Neural cell (in vitro differentiated cells): ENCODE results near the gene NBPF9. TPM values are rescaled to one million over a fixed set of nuclear protein-coding genes. Genes with fewer than 3 reads are reported as not detected.
"Not testable (repeated sequence)": the region's sequence is repeated elsewhere in the genome, so short reads cannot be mapped to it uniquely, and the experiment has no call there.

Source experiments
- H2AFZ ChIP-seq: fragments of 200-600, 300-800 bp; sonication (generic), shearing (Covaris generic); 2 replicates; pipeline ENCODE4 v1.6.0; 2014; ENCODE audit warnings: low read depth, mild to moderate bottlenecking, antibody characterized with exemption, low read length, moderate library complexity
- H3F3A ChIP-seq: fragments of 200-600 bp; shearing (Covaris generic); 2 replicates; pipeline ENCODE4 v1.6.1; 2016; ENCODE audit warnings: mild to moderate bottlenecking, moderate library complexity, mixed read lengths, antibody characterized with exemption, low read length; ENCODE audit not compliant: insufficient read depth, poor library complexity, severe bottlenecking
- H3K27ac ChIP-seq: fragments of 200-600, 300-800 bp; sonication (generic), shearing (Covaris generic); 2 replicates; pipeline ENCODE4 v1.5.1; 2014; ENCODE audit warnings: mild to moderate bottlenecking, low read length, moderate library complexity
- H3K27me3 ChIP-seq: fragments of 300-800, 200-600 bp; sonication (generic), shearing (Covaris generic); 2 replicates; pipeline ENCODE4 v1.6.0; 2014; ENCODE audit warnings: mild to moderate bottlenecking, low read depth, low read length, moderate library complexity; ENCODE audit not compliant: insufficient read depth
- H3K36me3 ChIP-seq: fragments of 300-800, 200-600 bp; sonication (generic), shearing (Covaris generic); 2 replicates; pipeline ENCODE4 v1.5.1; 2014; ENCODE audit warnings: mild to moderate bottlenecking, antibody characterized with exemption, low read length, moderate library complexity; ENCODE audit not compliant: insufficient read depth
- H3K4me2 ChIP-seq: fragments of 300-800, 200-600 bp; sonication (generic), shearing (Covaris generic); 2 replicates; pipeline ENCODE4 v1.6.0; 2014; ENCODE audit warnings: mild to moderate bottlenecking, low read length
- H3K4me3 ChIP-seq: fragments of 300-800, 200-600 bp; sonication (generic), shearing (Covaris generic); 2 replicates; pipeline ENCODE4 v1.5.1; 2014; ENCODE audit warnings: mild to moderate bottlenecking, low read length, moderate library complexity
- H3K79me2 ChIP-seq: fragments of 200-600 bp; shearing (Covaris generic); replicated peaks from 2 replicates; pipeline ENCODE4 v1.6.0; 2014; ENCODE audit warnings: mild to moderate bottlenecking, low read length, moderate library complexity; ENCODE audit not compliant: insufficient read depth
- H3K9ac ChIP-seq: fragments of 300-800, 200-600 bp; sonication (generic), shearing (Covaris generic); 2 replicates; pipeline ENCODE4 v1.6.1; 2016; ENCODE audit warnings: mild to moderate bottlenecking, low read length, mixed read lengths
- H3K9me2 ChIP-seq: fragments of 200-600 bp; shearing (Covaris generic); 2 replicates; pipeline ENCODE4 v1.6.1; 2016; ENCODE audit warnings: mild to moderate bottlenecking, low read length, mixed read lengths; ENCODE audit not compliant: insufficient read depth
- H3K9me3 ChIP-seq: fragments of 200-600, 300-800 bp; sonication (generic), shearing (Covaris generic); 2 replicates; pipeline ENCODE4 v1.6.1; 2016; ENCODE audit warnings: mild to moderate bottlenecking, mixed run types, low read length, moderate library complexity, mixed read lengths
- H4K20me1 ChIP-seq: fragments of 200-600 bp; shearing (Covaris generic); 2 replicates; pipeline ENCODE4 v1.6.1; 2016; ENCODE audit warnings: mild to moderate bottlenecking, mixed run types; ENCODE audit not compliant: insufficient read depth
- polyA plus RNA-seq: library from polyadenylated mRNA; depleted of rRNA; stranded (reverse); fragments of >200 nt; gene quantifications from 2 replicates; pipeline ENCODE4 v1.2.3, GENCODE V29; 2014

The NBPF9 gene
- polyA plus RNA-seq, 1 donor from 2014 or later, result 40.2 TPM

- H3K9me3 ChIP-seq, H3K9ac ChIP-seq, H3K36me3 ChIP-seq, H3K9me2 ChIP-seq, H4K20me1 ChIP-seq, H2AFZ ChIP-seq, H3K27ac ChIP-seq, H3K27me3 ChIP-seq, H3K4me2 ChIP-seq, H3K4me3 ChIP-seq, H3F3A ChIP-seq, H3K79me2 ChIP-seq: not testable (repeated sequence)
These were observed 87.8 kb downstream of the NBPF9 start for GRCh38 chr1:149015522-149015921.

DNA sequence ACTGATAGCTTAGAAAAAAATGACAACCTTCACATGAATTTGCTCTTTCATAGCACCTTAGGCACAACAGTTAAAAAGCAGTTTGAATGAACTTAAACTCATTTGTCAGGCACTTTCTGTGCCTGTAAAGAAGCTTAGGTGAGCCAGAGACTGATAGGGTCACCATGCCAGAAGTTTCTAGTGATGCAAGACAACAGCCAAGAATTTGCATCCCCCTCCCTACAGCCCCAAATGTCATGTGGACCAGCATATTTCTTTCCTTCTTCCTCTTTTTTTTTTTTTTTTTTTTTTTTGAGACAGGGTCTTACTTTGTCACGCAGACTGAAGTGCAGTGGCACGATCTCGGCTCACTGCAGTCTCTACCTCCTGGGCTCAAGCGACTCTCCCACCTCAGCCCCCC, 89.8 kb downstream of the NBPF9 start:
- H3K36me3 ChIP-seq, H3K79me2 ChIP-seq, H3K4me2 ChIP-seq, H2AFZ ChIP-seq, H3K9me2 ChIP-seq, H3F3A ChIP-seq, H3K27me3 ChIP-seq, H3K4me3 ChIP-seq, H3K9ac ChIP-seq, H4K20me1 ChIP-seq, H3K9me3 ChIP-seq, H3K27ac ChIP-seq: not testable (repeated sequence)

GRCh38 chr1:149012599-149012998, 90.8 kb downstream of the NBPF9 start:
- H3F3A ChIP-seq, H3K36me3 ChIP-seq, H3K27ac ChIP-seq, H3K4me3 ChIP-seq, H2AFZ ChIP-seq, H3K9me2 ChIP-seq, H3K79me2 ChIP-seq, H3K9me3 ChIP-seq, H4K20me1 ChIP-seq, H3K27me3 ChIP-seq, H3K9ac ChIP-seq, H3K4me2 ChIP-seq: not testable (repeated sequence)

DNA sequence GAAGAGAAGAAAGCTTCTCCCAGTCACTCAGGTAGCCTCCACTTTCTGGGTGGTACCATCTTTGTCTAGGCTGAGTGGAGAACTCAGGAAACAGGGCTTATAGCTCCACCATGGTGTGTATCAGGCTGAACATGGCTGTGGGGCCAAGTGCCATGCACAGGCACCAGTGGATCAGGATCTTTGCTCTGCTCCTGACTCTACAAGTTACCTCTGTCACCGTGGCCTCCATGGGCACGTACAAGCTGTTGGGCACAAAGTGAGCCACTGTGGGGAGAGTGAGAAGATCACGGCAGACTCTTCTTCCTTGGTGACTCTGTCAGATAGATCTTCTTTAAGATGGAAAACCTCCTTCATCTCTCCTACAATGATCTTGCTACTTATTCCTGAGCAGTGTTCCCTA, 93.6 kb downstream of the NBPF9 start:
- H3K36me3 ChIP-seq, H3K9me3 ChIP-seq, H2AFZ ChIP-seq, H3K27ac ChIP-seq, H3F3A ChIP-seq, H3K4me3 ChIP-seq, H3K9ac ChIP-seq, H3K27me3 ChIP-seq, H3K79me2 ChIP-seq, H4K20me1 ChIP-seq, H3K9me2 ChIP-seq, H3K4me2 ChIP-seq: not testable (repeated sequence)

- not testable (repeated sequence) for H3K9me2 ChIP-seq, H3K79me2 ChIP-seq, H3K27me3 ChIP-seq, H3K4me3 ChIP-seq, H4K20me1 ChIP-seq, H3K4me2 ChIP-seq, H3K9ac ChIP-seq, H3F3A ChIP-seq, H3K9me3 ChIP-seq, H2AFZ ChIP-seq, H3K27ac ChIP-seq, H3K36me3 ChIP-seq
These were observed 94.6 kb downstream of the NBPF9 start for GRCh38 chr1:149008769-149009168.

GRCh38 chr1:149008326-149008725, 95.0 kb downstream of the NBPF9 start:
- not testable (repeated sequence) for H3K36me3 ChIP-seq, H3K4me3 ChIP-seq, H3K9me3 ChIP-seq, H3K27ac ChIP-seq, H3K4me2 ChIP-seq, H3K79me2 ChIP-seq, H3K27me3 ChIP-seq, H2AFZ ChIP-seq, H4K20me1 ChIP-seq, H3K9me2 ChIP-seq, H3K9ac ChIP-seq, H3F3A ChIP-seq
